PFSK-1 (cell line): ENCODE results near the gene NPAT.

Experiments used
- FOXP2 ChIP-seq: optimal IDR thresholded peaks from 2 replicates; pipeline ENCODE3; 2011; ENCODE audit warnings: borderline replicate concordance, control low read depth, inconsistent platforms; ENCODE audit not compliant: insufficient read depth; ENCODE audit errors: extremely low read length, extremely low read depth
- POLR2AphosphoS5 ChIP-seq: IDR thresholded peaks from 2 replicates; pipeline ENCODE4 v1.6.1; 2012; ENCODE audit warnings: low read depth, mild to moderate bottlenecking, control low read depth, low read length, moderate library complexity
- SIN3A ChIP-seq: IDR thresholded peaks from 2 replicates; pipeline ENCODE4 v1.6.1; 2012; ENCODE audit warnings: mild to moderate bottlenecking, low read length, moderate library complexity, borderline replicate concordance; ENCODE audit not compliant: insufficient read depth
- TAF1 ChIP-seq: IDR thresholded peaks from 2 replicates; pipeline ENCODE4 v1.6.1; 2012; ENCODE audit warnings: low read length, control low read depth, borderline replicate concordance; ENCODE audit not compliant: insufficient read depth
- TF ChIP-seq, protein P1 (sequence below), 2 experiments: IDR thresholded peaks; 2 replicates each; pipeline versions ENCODE4 v1.6.1 to v1.8.0; 2011 to 2012; ENCODE audit warnings: low read depth in 2 of 2, low read length in 2 of 2, control low read depth in 1 of 2, inconsistent platforms in 1 of 2, mild to moderate bottlenecking in 1 of 2, moderate library complexity in 1 of 2; ENCODE audit not compliant: insufficient read depth in 1 of 2

NPAT gene

DNA sequence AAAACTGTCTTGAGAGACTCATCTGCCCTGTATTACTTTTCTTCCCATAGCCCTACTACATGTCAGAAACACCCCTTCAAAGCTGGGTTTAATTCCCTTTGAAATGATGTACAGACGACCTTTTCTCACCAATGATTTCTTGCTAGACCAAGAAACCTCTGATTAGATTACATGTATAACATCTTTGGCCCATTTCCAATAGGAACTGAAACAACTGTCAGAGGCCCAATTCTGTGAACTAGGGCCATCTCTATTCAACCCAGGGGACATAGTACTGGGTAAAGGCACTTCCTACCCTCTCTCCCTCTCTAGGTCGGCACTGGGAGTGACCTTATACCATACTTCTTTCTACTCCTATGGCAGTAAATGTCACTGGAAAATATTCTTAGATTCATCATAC is 19.4 kb downstream of the NPAT start:
- TF ChIP-seq POLR2AphosphoS5 (no peak), SIN3A (no peak), TAF1 (no peak), FOXP2 (no peak)
- TF ChIP-seq, protein P1, sequence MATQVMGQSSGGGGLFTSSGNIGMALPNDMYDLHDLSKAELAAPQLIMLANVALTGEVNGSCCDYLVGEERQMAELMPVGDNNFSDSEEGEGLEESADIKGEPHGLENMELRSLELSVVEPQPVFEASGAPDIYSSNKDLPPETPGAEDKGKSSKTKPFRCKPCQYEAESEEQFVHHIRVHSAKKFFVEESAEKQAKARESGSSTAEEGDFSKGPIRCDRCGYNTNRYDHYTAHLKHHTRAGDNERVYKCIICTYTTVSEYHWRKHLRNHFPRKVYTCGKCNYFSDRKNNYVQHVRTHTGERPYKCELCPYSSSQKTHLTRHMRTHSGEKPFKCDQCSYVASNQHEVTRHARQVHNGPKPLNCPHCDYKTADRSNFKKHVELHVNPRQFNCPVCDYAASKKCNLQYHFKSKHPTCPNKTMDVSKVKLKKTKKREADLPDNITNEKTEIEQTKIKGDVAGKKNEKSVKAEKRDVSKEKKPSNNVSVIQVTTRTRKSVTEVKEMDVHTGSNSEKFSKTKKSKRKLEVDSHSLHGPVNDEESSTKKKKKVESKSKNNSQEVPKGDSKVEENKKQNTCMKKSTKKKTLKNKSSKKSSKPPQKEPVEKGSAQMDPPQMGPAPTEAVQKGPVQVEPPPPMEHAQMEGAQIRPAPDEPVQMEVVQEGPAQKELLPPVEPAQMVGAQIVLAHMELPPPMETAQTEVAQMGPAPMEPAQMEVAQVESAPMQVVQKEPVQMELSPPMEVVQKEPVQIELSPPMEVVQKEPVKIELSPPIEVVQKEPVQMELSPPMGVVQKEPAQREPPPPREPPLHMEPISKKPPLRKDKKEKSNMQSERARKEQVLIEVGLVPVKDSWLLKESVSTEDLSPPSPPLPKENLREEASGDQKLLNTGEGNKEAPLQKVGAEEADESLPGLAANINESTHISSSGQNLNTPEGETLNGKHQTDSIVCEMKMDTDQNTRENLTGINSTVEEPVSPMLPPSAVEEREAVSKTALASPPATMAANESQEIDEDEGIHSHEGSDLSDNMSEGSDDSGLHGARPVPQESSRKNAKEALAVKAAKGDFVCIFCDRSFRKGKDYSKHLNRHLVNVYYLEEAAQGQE (IDR thresholded peaks at IDR 0.05; ENCODE audit: insufficient read depth in 1 of 2, low read depth in 2 of 2, low read length in 2 of 2), result no peak

DNA sequence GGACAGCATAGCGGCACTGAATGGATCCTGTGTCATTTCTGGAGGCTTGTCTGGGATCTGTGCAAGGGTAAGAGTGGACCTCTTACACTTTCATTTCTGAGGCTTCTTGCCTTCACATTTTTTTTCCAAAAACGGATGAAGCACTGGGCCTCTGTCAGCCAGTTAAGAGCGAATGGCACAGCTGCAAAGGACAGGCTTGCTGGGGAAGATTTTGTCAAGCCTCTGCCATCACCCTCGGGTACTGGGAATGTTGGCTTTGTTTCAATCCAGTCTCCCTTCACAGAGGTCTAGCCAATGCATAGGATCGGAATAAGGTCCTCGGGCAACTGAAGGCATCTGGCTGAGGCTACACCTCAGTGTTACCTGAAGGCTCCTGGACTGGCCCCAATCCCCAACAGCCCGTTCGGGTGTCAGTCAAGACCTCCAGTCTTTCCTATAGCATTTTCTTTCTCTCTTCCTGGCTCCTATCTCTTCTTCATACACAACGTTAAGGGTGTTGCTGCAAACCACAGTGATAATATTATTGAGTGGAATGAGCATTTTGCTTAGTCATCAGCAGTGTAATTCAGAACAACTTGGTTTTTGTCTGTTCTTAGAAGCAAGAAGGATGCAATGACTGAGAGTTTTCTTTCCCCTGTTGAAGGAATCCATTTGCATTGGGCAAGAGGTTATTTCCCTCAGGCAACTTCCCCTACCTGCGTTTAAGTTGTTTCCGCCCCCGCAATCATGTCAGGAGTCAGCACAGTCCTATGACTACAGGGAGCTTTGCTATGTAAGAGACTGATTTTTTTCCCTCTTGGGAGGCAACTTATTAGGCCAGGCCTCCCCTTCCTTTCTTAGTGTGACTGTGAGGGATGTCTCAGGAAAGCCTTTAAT is 22.8 kb downstream of the NPAT start:
- no peak for TF ChIP-seq FOXP2
- TF ChIP-seq POLR2AphosphoS5, result no peak
- TF ChIP-seq SIN3A, result no peak
- TF ChIP-seq, protein P1 (IDR thresholded peaks at IDR 0.05; ENCODE audit: insufficient read depth in 1 of 2, low read depth in 2 of 2, low read length in 2 of 2), result no peak
- TF ChIP-seq TAF1, result no peak

DNA sequence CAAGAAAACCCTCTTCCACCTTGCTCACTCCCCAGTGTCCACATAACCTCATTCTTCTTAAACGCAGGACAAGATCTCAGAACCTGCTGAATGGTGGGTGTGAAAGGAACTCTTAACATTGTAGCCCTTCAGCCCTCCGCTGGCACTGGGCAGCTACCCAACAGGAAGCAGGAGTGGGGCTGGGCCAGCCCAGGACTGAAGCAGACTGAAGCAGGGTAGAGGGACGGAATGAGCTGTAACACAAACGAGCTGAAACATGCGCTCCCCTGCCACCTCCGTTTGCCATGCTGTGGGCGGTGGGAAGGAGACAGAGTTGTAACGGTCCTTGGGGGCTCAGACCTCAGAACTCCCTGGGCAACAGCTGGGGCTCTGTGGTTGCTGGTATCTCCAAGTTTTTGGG is 23.6 kb downstream of the NPAT start:
- TF ChIP-seq POLR2AphosphoS5 (no peak), TAF1 (no peak), SIN3A (no peak), FOXP2 (no peak)
- TF ChIP-seq, protein P1 (IDR thresholded peaks at IDR 0.05; ENCODE audit: insufficient read depth in 1 of 2, low read depth in 2 of 2, low read length in 2 of 2), result no peak

DNA sequence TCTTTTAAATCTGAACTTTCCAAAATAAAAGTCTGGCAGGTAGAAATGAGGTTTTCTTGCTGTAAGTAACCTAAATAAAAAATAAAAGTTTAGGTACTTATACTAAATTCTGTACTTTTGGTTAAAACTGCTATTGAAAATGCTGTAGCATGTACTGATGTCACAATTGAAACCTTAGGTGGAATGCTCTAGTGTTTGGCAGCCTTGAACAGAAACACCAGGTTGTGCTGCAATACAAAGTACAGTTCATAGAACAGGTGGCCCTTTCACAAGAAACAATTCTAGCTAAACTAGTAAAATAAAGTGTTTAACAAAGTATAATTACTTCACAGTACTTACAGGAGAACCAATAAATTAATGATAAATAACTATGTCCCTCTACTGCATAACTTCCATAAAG is 25.1 kb downstream of the NPAT start:
- TF ChIP-seq TAF1, result no peak
- TF ChIP-seq, protein P1 (IDR thresholded peaks at IDR 0.05; ENCODE audit: insufficient read depth in 1 of 2, low read depth in 2 of 2, low read length in 2 of 2), result no peak
- no peak for TF ChIP-seq SIN3A
- TF ChIP-seq POLR2AphosphoS5, result no peak
- no peak for TF ChIP-seq FOXP2
